Fibroblast of mammary gland (primary cell): Measurements from ENCODE around the gene BRD1.
A peak's percentile ranks its signal among the peaks of the same experiment; 100 is the strongest.

Source experiments
- DNase-seq: peaks from one replicate; pipeline ENCODE4 v3.0.0-alpha.2; 2010; ENCODE audit warnings: low read depth
- H3K4me3 ChIP-seq: 2 replicates; pipeline ENCODE4 v1.5.1; 2011; ENCODE audit warnings: low read depth, mild to moderate bottlenecking, low read length, moderate library complexity; ENCODE audit not compliant: control insufficient read depth
- TF ChIP-seq, protein P1 (sequence below): conservative IDR thresholded peaks from 2 replicates; pipeline ENCODE4 v1.5.1; 2011; ENCODE audit warnings: low read depth, low read length, inconsistent platforms; ENCODE audit not compliant: control insufficient read depth, insufficient read depth

BRD1 gene

GRCh38 chr22:49793296-49793695, 34.4 kb downstream of the BRD1 start:
- no peak for DNase-seq
- TF ChIP-seq, protein P1, sequence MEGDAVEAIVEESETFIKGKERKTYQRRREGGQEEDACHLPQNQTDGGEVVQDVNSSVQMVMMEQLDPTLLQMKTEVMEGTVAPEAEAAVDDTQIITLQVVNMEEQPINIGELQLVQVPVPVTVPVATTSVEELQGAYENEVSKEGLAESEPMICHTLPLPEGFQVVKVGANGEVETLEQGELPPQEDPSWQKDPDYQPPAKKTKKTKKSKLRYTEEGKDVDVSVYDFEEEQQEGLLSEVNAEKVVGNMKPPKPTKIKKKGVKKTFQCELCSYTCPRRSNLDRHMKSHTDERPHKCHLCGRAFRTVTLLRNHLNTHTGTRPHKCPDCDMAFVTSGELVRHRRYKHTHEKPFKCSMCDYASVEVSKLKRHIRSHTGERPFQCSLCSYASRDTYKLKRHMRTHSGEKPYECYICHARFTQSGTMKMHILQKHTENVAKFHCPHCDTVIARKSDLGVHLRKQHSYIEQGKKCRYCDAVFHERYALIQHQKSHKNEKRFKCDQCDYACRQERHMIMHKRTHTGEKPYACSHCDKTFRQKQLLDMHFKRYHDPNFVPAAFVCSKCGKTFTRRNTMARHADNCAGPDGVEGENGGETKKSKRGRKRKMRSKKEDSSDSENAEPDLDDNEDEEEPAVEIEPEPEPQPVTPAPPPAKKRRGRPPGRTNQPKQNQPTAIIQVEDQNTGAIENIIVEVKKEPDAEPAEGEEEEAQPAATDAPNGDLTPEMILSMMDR, result no peak
- no peak overlapping the region for H3K4me3 ChIP-seq

GRCh38 chr22:49792107-49792506, 35.6 kb downstream of the BRD1 start:
- TF ChIP-seq, protein P1, result no peak
- no peak for DNase-seq
- H3K4me3 ChIP-seq, result no peak overlapping the region

DNA sequence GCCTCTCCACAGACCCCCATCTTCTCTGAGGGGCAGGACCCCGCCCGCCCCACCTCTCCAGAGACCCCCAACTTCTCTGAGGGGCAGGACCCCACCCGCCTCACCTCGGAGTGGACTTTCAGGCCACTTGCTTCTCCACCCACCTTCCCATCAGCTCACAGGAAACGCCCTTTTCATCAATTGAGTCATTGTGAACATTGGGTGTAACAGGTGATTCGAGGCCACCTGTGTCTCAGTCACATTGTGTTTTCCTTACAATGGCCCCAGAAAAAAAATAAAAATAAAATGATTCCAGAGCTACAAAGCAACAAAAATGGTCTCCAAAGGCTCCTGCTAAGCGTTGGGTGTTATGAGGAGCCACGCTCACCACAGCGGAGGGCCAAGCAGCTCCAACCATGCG, 36.0 kb downstream of the BRD1 start:
- TF ChIP-seq, protein P1, result no peak
- no peak for DNase-seq
- no peak overlapping the region for H3K4me3 ChIP-seq

- H3K4me3 ChIP-seq, result no peak overlapping the region
- DNase-seq, result peak; percentile 40
- TF ChIP-seq, protein P1, result no peak
Observed at GRCh38 chr22:49790912-49791311, 36.8 kb downstream of the BRD1 start.

DNA sequence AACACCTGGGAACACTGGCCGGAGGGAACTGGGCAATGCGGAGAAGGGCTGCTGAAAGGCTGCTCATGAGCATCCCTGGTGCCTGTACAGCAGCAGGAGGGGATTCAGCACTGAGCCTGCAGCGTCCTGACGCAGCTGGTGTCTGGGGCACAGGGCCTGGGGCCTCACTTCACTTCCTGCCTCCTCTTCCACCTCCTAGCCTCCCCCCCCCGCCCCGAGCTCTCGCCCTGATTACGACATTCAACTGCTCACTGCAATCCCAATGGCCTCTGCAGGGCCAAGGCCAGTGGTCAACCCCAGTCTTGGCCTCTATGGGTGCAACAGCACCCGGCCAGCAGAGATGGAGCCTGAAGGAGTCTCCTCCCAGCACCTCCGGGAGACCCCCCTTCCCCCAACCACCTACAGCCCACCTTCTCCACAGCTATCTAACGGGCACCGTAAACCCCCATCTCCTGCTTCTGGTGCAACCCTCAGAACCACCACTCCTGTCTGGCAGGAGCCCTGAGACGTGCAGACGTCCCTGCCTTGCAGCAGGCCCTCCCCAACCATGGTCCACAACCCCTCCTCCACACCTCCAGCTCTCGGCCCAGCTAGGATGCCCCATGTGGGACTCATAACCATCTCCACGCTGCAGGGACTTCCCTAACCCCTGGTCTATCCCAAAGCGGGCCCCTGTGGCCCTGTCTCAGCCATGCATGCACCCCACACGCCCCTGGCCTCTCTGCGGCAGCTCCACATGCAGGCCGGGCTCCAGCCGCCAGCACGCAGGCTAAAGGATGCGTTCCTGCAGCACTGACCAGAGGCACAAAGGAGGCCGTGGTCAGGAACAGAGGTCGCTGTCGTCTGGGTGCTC, 38.2 kb downstream of the BRD1 start:
- peak; percentile 55 for DNase-seq
- TF ChIP-seq, protein P1, result no peak
- no peak overlapping the region for H3K4me3 ChIP-seq

DNA sequence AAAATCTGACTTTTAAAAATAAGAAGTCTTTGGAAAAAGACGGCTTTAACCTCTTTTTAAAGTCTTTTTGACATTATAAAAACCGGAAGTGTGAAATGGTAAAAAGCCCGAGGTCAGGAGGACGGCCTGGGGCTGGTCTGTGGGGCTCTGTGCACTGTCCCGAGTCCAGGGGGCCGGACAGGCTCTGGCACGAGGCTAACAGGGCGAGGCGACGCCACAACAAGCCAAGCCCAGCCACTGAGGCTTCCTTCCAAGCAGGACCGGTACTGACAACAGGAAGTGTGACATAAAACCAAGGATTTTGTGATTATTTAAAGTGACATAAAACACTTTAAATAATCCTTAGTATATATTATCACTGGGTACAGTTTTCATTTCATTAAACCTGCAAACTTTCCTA, 39.2 kb downstream of the BRD1 start:
- no peak overlapping the region for H3K4me3 ChIP-seq
- TF ChIP-seq, protein P1, result no peak
- peak; percentile 30 for DNase-seq

DNA sequence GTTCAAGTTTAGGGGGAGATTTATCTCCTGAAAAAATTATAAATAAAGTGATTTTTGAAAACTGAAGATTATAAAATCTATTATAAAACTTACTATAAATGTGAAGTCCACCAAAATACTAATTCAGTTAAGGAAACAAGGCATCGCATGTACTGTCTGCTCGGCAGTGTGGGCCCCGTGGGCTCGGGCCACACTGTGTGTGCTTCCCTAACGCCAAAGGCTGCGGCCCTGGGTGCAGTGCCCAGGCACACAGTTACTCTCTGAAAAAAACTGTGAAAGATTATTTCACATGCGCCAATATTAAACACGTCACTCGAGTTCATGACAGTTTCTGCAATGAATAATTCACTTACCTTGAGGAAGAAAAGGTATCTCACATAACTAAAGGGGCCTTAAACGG, 39.8 kb downstream of the BRD1 start:
- H3K4me3 ChIP-seq, result no peak overlapping the region
- no peak for DNase-seq

More for the DNA sequence above, 39.8 kb downstream of the BRD1 start:
- TF ChIP-seq, protein P1, result no peak
